GM18498 (cell line): ENCODE data around the gene GALNT12.

Source experiments
- ATAC-seq: cut with Tn5 transposase; IDR thresholded peaks from one replicate; pipeline ENCODE4 v1.9.1; 2021; ENCODE audit warnings: mild to moderate bottlenecking, moderate library complexity; ENCODE audit not compliant: unreplicated experiment

Gene GALNT12

DNA sequence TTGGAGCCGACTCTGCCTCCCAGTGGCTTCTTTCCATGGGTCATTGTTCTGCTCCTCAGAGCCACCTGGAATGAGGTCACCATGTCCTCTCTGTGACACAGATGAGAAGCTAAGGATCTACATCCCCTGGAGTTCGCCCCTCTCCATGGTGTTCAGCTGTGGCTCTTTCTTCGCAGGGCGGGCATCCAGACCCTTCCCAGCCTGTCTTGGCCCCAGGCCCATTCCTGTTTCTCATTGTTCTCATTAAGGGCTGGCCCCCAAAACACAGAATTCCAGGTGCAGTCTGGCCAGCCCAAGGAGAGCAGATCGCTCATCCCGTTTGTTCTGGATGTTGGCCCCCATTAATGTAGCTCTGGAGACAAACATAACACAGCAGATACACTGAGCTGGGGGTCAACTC, 69.8 kb downstream of the GALNT12 start:
- no peak for ATAC-seq

GRCh38 chr9:98879094-98879962, 71.9 kb downstream of the GALNT12 start:
- no peak for ATAC-seq

GRCh38 chr9:98879963-98880310, 72.5 kb downstream of the GALNT12 start:
- no peak for ATAC-seq

DNA sequence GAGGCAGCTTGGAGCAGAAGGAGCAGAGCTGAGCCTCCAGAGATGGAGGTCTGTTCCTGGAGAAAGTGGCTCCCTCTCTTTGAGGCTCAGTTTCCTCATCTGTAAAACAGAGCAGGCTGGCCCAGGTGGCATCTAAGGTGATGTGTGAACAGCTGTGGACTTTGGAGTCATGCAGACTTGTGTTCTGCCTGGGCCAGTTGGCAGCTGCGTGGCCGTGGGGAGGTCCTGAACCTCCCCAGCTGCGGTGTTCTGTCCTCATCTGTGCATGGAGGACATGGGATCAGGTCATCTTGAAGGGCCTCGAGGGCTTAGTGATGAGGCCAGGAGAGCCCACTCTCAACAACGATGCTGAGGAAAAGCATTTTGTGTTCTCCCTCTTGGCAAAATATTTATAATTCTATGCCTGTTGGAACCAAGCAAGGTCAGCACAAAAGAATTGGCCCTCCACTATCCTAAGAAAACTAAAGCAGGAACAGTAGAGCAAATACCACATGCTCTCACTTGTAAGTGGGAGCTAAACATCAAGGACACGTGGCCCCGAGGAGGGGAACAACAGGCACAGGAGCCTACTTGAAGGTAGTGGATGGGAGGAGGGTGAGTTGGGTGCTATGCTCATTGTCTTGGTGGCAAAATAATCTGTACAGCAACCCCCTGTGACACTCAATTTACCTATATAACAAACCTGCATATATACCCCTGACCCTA, 73.0 kb downstream of the GALNT12 start:
- no peak for ATAC-seq

DNA sequence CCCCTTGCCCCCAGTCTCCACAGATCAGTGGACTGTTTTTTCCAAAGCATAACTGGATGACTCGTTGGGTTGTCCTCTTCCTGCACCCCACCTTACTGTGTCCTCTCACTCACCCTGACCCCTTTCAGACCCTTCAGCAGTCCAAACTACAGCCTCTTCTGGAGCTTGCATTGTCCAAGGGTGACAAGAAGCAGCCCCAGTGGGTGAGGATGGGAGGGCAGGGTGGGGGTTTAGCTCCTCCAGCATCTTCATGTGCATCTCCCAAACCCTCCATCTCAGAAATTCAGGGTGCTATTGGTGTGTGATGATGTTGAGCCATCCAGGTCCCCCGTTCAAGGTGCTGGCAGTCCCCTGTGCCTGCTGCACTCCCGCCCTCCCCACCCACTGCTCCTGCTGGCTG, 73.9 kb downstream of the GALNT12 start:
- no peak for ATAC-seq

GRCh38 chr9:98881836-98882568, 74.5 kb downstream of the GALNT12 start:
- ATAC-seq: no peak

DNA sequence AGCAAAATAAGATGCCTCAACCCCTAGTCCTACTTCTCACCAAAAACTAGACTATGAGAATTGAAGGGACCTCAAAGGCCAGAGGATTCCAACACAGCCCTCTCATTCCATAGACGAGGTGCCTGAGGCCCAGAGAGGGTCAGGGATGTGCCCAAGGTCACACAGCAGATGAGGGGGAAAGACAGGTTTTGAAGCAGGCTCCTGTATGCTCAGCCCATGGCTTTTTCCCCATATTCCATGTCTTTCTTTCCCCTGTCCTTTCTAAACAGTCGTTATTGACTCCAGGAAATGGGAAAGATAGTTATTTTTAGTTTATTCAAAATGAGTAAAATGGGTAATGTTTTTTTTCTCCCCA, 75.1 kb downstream of the GALNT12 start:
- no peak for ATAC-seq

DNA sequence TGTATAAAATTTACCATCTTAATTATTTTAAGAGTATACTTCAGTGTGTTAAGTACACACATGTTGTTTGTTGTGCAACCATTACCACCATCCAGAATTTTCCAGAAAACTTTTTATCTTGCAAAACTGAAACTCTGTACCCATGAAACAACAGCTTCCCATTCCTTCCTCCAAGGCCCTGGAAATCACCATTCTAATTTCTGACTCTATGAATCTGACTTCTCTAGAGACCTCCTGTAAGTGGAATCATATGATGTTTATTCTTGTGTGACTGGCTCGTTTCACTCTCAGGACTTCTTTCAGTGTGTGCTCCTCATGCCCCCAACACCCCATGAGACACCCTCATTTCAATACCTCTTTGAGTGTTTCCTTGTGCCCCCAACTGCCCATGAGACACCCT, 75.8 kb downstream of the GALNT12 start:
- no peak for ATAC-seq

GRCh38 chr9:98884849-98885248, 77.4 kb downstream of the GALNT12 start:
- ATAC-seq: no peak

DNA sequence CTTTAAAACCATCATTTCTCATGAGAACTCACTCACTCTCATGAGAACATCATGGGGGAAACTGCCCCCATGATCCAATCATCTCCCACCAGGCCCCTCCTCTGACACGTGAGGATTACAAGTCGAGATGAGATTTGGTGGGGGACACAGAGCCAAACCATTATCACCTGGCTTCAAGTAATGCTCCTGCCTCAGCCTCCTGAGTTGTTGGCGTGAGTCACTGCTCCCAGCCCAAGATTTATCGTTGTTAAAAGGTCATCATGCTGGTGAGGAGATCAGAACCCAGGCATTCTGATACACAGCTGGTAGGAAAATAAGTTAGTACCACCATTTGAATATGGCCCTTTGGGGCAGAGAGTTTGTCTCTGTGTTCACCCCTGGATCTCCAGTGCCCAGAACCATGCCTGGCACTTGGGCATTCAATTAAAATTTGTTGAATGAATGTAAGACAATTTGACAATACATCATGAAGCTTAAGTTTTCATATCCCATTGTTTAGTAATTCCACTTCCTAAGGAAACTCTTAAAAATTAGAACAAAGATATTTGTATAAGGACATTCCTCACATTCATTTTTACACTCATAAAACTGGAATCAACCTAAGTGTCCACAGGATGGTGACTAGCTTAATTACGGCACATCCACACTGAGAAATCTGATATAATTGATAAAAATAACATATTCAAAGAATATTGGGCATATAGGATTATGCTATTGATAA, 78.3 kb downstream of the GALNT12 start:
- ATAC-seq: no peak

- ATAC-seq: no peak
Measured at GRCh38 chr9:98886691-98887229, 79.3 kb downstream of the GALNT12 start.

DNA sequence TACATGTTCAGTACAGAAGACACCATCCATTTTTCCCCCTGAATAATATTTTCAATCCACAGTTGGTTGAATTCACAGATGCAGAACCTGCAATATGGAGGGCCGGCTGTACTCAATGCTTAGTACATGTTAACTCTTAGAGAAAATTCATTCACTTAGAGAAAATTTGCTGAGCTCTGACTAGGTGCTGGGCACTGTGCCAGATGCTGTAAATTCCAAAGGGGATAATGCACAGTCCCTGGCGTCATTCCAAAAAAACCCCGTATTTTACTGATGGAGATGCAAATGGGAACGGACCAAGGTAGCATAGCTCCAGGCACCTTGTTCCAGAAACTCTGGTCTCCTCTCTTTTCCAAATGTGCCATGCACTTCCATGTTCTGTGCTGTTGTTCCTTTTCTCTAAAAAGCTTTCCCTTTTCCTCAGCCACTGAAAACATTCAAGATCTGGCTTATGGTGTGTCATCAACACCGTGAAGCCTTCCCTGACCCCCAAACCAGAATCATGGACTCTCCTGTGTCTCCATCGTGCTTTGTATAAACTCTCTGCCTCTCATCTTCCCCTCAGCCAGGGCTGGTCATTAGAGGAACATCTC, 80.5 kb downstream of the GALNT12 start:
- ATAC-seq: no peak

DNA sequence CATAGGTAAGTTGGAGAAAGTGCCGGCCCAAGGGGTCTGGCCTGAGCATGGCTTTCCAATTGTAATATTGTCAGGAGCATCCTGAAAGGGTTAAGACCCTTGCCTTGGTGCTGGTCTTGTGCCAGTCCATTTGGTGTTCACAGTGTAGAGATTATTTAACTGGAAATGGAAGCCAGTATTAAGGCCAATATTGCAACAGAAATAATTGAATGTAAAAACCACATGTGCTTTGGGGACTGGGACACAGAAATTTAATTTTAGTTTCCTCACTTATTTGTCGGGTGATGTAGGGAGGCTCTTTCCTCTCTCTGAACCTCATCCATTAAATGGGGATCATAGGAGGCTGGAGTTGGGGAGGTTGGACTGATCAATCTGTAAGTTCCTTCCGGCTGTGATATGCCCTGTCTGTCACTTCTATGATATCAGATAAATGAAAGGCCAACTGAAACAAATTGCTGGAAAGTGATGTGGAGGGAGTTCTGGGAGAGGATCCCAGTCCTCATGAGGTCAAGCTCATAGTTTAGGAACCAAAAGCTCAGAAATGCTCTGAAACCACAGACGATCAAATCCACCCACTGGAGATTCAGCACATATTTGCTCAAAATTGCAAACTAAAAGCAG, 81.4 kb downstream of the GALNT12 start:
- no peak for ATAC-seq

DNA sequence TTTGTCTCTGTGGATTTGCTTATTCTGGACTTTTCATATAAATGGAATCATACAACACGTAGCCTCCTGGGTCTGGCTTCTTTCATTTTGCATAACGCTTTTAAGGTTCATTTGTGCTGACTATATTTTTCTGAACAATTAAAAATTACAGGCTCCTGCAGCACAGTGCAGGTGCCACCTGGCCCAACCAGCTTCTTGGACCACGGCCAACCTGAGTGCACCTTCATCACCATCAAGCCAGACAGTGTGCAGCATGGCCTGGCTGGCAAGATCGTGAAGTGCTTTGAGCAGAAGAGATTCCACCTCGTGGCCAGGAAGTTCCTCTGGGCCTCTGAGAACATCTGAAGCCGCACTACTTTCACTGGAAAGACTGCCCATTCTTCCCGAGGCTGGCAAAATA, 82.8 kb downstream of the GALNT12 start:
- no peak for ATAC-seq

- ATAC-seq: no peak
Measured at GRCh38 chr9:98892288-98892687, 84.8 kb downstream of the GALNT12 start.

DNA sequence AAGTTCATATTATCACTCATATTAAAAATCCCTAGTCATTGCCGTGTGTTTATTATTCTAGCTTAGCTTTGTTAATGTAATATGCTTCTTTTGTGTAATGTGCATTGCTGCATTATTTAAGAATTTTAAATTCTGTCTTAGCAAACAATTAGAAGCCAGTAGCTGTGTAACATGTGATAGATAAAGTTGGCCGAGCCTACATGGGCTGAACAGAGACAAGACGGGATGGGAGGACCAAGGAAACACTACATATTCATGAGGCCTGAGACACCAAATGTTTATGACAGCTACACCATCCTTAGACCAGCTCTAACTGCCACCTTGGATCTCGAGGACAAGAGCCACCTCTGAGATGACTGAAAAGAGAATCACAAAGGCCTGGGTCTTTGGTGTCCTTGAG, 85.2 kb downstream of the GALNT12 start:
- ATAC-seq: no peak

DNA sequence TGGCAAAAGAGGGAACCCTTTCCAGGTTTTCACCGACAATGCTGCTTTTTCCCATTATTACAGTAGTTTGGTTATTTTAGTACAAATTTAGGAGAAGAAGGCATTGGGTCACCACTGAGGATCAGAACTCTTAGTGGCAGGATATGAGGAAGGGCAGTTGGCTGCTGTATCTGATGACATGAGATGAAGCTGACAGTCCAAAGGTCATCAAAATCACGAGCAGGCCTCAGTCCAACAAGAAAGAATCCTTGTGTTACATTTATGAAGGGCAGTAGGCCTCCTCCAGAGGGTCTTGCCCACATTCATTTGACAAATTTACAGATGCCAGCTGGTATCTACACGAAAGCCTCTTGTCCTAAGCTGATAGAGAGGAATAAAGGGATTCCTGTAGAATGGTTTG, 86.7 kb downstream of the GALNT12 start:
- ATAC-seq: no peak

DNA sequence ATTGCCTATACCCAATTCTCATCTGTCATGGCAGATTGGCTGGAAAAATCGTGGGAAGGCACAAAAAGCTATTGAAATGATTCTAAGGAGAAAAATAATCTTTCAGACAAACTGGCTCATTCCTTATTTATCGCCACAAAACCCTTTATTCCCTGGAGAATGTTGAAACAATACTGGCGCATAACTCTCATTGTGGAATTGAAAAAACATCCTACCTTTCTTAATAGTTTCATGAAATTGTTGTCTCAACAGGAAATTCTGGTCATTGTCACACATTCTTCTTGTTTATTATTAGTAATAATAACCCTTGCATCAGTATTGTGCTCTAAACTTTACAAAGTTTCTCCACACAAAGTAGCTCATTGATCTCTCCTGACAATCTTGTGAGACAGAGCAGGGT, 87.3 kb downstream of the GALNT12 start:
- no peak for ATAC-seq

DNA sequence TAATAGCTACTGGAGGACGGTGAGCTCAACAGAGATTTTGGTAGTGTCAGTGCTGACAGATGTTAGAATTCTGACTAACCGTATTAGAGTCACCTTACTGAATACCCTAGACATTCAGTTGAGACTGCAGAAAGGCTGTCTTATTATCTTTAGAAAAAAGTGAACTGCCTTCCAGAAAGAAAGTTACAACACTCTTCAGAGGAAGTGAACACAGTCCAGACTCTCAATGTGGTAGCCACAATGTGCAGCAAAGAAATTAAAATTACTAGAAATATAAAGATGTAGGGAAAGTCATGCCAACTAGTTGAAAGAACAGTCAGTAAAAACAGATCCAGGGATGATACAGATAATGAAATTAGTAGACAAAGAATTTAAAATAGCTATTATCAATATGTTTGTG, 89.2 kb downstream of the GALNT12 start:
- ATAC-seq: no peak

DNA sequence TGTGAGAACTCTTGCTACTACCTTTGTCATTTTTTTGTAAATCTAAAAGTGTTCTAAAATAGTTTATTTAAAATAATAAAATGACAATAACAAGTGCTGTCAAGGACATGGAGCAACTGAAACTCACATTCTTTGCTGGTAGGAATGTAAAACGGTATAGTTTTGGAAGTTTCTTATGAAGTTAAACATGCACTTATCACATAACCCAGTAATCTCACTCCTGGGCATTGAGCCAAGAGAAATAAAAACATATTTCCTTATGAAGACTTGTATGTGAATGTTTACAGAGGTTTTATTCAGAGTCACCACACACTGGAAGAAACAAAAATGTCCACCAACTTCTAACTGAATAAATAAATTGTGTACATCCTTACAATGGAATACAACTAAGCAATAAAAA, 90.3 kb downstream of the GALNT12 start:
- no peak for ATAC-seq
